Measurements from ENCODE around the gene IKZF2. TPM values are rescaled to one million over a fixed set of nuclear protein-coding genes. Genes with fewer than 3 reads are reported as not detected.

Gene IKZF2
- total and polyA plus RNA-seq, 7 donors: 0.29 to 11.6 (median 3.2) TPM

DNA sequence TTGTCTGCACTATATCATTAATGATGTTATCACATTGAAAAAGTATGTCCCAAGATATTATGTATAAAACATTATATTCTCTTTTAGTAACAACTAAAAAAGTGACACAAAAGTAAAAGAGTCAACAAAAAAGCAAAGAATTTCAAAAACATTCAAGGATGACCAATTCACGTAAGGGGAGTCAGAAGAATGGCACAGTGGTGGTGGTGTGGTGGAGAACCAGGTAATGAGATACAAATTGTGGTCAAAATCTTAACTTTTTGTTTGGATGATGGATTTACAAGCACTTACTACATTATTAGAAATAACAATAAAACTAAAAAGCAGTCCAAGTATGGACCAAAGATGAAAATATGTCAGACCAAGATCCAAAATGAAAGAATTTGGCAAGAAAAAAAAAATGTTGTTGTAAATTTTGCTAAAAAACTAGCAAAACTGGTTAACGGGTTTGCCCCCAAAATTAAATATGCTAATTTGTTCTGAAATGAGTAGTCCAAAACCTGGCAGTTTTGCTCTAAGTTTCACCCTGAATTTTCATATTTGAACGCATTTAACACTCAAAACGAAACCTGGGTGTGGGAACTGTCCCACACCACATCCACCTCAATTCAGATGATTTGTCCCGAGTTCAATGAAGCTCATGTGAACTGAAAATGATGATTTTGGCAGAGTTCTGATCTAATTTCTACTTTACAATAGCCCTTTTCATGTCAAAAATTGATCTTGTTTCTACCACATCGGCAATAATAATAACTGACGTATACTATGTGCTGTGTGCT is 135.8 kb downstream of the IKZF2 start:
- TF ChIP-seq, protein P1, sequence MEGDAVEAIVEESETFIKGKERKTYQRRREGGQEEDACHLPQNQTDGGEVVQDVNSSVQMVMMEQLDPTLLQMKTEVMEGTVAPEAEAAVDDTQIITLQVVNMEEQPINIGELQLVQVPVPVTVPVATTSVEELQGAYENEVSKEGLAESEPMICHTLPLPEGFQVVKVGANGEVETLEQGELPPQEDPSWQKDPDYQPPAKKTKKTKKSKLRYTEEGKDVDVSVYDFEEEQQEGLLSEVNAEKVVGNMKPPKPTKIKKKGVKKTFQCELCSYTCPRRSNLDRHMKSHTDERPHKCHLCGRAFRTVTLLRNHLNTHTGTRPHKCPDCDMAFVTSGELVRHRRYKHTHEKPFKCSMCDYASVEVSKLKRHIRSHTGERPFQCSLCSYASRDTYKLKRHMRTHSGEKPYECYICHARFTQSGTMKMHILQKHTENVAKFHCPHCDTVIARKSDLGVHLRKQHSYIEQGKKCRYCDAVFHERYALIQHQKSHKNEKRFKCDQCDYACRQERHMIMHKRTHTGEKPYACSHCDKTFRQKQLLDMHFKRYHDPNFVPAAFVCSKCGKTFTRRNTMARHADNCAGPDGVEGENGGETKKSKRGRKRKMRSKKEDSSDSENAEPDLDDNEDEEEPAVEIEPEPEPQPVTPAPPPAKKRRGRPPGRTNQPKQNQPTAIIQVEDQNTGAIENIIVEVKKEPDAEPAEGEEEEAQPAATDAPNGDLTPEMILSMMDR (IDR thresholded peaks at IDR 0.05): no peak
- ATAC-seq (no peak), DNase-seq (no peak)
- intact Hi-C loops (cut with DNase I): loop anchor here in 1 of 2 donors (10.0 kb wide), 1 partner anchor 241 kb away; no protein-coding TSS in a partner anchor
- no peaks in the 10 kb centered on the region for H3K4me1 ChIP-seq
- H3K36me3 ChIP-seq (ENCODE audit: insufficient read depth in 1 of 2, low read depth in 1 of 2): no peaks in the 10 kb centered on the region
- no peak overlapping the region for H3K4me3 ChIP-seq
- no peaks in the 10 kb centered on the region for H3K27me3 ChIP-seq (ENCODE audit: insufficient read depth in 3 of 3, low read length in 2 of 3)
- 90 to 94% (median 92%) methylated on average over 7 of the region's 7 CpGs for WGBS, 3 donors
- no peaks in the 10 kb centered on the region for H3K9me3 ChIP-seq
- no peak overlapping the region for H3K27ac ChIP-seq

DNA sequence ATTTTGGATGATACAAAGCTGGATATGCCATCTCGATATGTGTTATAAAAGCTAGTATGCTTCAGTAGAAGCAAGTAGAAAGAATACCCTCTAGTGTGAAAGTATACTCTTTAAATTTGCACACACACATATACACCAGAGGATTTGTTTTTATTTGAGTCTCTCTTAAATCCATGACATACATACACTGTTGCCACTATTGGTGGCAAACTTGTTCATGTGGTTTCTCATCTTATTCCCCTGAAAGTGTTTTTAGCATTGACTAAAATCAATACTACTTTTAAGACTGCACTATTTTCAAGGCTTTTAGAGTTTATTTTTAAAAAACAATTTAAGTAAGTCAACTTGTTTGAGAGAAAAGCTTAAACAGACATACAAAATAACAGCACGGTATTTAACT is 137.4 kb downstream of the IKZF2 start:
- H3K27ac ChIP-seq: no peak overlapping the region
- ATAC-seq: no peak
- DNase-seq: no peak
- TF ChIP-seq, protein P1 (IDR thresholded peaks at IDR 0.05): no peak
- H3K4me3 ChIP-seq: no peak overlapping the region
- no peaks in the 10 kb centered on the region for H3K36me3 ChIP-seq (ENCODE audit: insufficient read depth in 1 of 2, low read depth in 1 of 2)
- intact Hi-C loops (cut with DNase I): loop anchor here in 1 of 2 donors (10.0 kb wide), 1 partner anchor 239 kb away; no protein-coding TSS in a partner anchor
- 94% methylated on average over 2 of the region's 2 CpGs for WGBS, 3 donors
- H3K27me3 ChIP-seq (ENCODE audit: insufficient read depth in 3 of 3, low read length in 2 of 3): no peaks in the 10 kb centered on the region
- no peaks in the 10 kb centered on the region for H3K9me3 ChIP-seq
- no peaks in the 10 kb centered on the region for H3K4me1 ChIP-seq

DNA sequence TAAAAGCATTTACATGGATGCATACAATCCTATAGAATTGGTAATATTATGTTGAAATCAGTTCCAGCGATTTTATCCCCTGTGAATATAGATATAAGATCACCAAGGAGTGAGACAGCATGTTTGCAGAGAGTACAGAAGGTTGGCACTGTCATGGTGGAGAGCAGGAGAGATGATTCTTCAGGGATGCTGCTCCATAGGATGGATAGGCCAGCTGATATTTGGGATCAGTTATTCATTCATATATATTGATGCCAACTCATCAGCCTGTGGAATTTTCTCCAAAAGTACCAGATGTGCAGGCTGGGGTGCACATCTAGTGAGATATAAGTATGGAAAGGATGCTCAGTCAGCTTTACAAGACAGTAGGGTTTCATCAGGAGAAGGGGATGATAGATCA is 139.9 kb downstream of the IKZF2 start:
- Histone ChIP-seq H3K27ac (no peak overlapping the region), H3K4me3 (no peak overlapping the region), H3K36me3 (ENCODE audit: insufficient read depth in 1 of 2, low read depth in 1 of 2) (peaks cover 0 to 11% of the 10 kb centered on the region in 2 donors), H3K9me3 (no peaks in the 10 kb centered on the region), H3K4me1 (no peaks in the 10 kb centered on the region), H3K27me3 (ENCODE audit: insufficient read depth in 3 of 3, low read length in 2 of 3) (no peaks in the 10 kb centered on the region)
- 90 to 96% (median 91%) methylated on average over 1 of the region's 1 CpG for WGBS, 3 donors
- no peak for ATAC-seq
- intact Hi-C loops (cut with DNase I): loop anchor here in 1 of 2 donors (10.0 kb wide), 1 partner anchor 237 kb away; no protein-coding TSS in a partner anchor
- DNase-seq: no peak
- TF ChIP-seq, protein P1 (IDR thresholded peaks at IDR 0.05): no peak

DNA sequence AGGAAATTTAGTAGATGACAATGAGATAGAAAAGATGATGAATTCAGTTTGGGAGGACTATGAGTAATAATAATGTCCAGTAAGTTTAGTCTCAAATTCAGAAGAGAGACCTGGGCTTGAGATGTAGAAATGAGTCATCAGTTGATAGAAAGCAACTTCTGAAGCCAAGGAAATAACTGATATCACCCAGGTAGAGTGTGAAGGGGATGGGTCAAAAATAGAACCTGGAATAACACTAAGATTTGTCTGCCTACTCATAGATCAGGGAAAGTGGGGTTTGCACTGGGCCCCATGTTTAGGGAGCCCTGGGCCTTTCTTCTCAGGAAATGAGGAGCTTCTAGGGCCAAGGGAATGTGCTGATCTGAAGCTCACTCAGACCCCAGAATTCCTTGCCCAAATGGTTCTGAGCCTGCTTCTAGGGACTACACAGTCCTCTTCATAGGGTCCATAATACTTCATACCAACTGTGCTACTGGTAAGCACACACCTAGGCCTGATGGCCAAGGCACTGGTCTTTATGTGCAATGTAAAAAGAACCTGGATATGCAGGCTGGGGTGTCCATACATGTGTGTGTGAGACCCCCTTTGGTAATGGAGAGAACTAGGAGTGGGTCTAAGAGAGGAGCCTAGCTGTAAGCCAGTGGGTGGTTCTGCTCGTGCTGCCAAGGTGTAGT is 141.2 kb downstream of the IKZF2 start:
- ATAC-seq (no peak), DNase-seq (no peak)
- Histone ChIP-seq H3K4me1 (no peaks in the 10 kb centered on the region), H3K36me3 (ENCODE audit: insufficient read depth in 1 of 2, low read depth in 1 of 2) (peaks cover 0 to 11% of the 10 kb centered on the region in 2 donors), H3K27me3 (ENCODE audit: insufficient read depth in 3 of 3, low read length in 2 of 3) (no peaks in the 10 kb centered on the region), H3K4me3 (no peak overlapping the region), H3K27ac (no peak overlapping the region), H3K9me3 (no peaks in the 10 kb centered on the region)
- TF ChIP-seq, protein P1 (IDR thresholded peaks at IDR 0.05): no peak
- intact Hi-C loops (cut with DNase I): loop anchor here in 1 of 2 donors (10.0 kb wide), 1 partner anchor 235 kb away; no protein-coding TSS in a partner anchor
- 94 to 96% (median 95%) methylated on average over 1 of the region's 1 CpG for WGBS, 3 donors

Measured in psoas muscle (tissue), 8 donors.